HEK293 (cell line): Measurements from ENCODE around the gene GAL3ST1.

Experiments
- CTCF ChIP-seq: fragments of 450-650 bp; formaldehyde crosslinking; IDR thresholded peaks from 2 replicates; pipeline ENCODE4 v1.5.1; 2016; ENCODE audit warnings: missing biosample characterization, missing genetic modification characterization
- REPIN1 ChIP-seq: fragments of 450-650 bp; formaldehyde crosslinking; IDR thresholded peaks from 2 replicates; pipeline ENCODE4 v1.5.1; 2017; ENCODE audit warnings: missing biosample characterization, missing genetic modification characterization, low read depth
- TRIM28 ChIP-seq: IDR thresholded peaks from 2 replicates; pipeline ENCODE4 v1.6.1; 2011; ENCODE audit warnings: low read length, control low read depth, borderline replicate concordance
- ZNF623 ChIP-seq: fragments of 450-650 bp; formaldehyde crosslinking; IDR thresholded peaks from 2 replicates; pipeline ENCODE4 v1.5.1; 2016; ENCODE audit warnings: missing biosample characterization, missing genetic modification characterization
- ZNF626 ChIP-seq: fragments of 450-650 bp; sonication (Bioruptor Pico); formaldehyde crosslinking; IDR thresholded peaks from 2 replicates; pipeline ENCODE4 v1.5.1; 2018; ENCODE audit warnings: missing biosample characterization, missing genetic modification characterization, inconsistent platforms

GRCh38 chr22:30598986-30599385, 24.5 kb upstream of the GAL3ST1 start:
- TF ChIP-seq ZNF626 (tag by site-specific recombination): no peak
- no peak for TF ChIP-seq ZNF623 (tag by site-specific recombination)
- no peak for TF ChIP-seq CTCF (tag by site-specific recombination)
- no peak for TF ChIP-seq TRIM28
- TF ChIP-seq REPIN1 (tag by site-specific recombination): no peak
